Measurements from ENCODE around the gene TXK.

The TXK gene

GRCh38 chr4:48137846-48138245 is 3.8 kb upstream of the TXK start:
- Histone ChIP-seq H3K36me3 (ENCODE audit: control insufficient read depth, insufficient read depth, low read length) (peaks cover 23% of the 10 kb centered on the region), H3K4me3 (replicated peaks; ENCODE audit: low read depth, low read length) (no peak overlapping the region), H3K27me3 (replicated peaks; ENCODE audit: control insufficient read depth, insufficient read depth, low read length) (no peaks in the 10 kb centered on the region)
- DNase-seq (ENCODE audit: extremely low read depth, insufficient read length): no peak
- no peak for TF ChIP-seq CTCF (IDR thresholded peaks at IDR 0.05; ENCODE audit: insufficient read depth, low read length, poor library complexity, severe bottlenecking)

GRCh38 chr4:48133669-48134068 is 381 bp downstream of the TXK start:
- no peak for TF ChIP-seq CTCF (IDR thresholded peaks at IDR 0.05; ENCODE audit: insufficient read depth, low read length, poor library complexity, severe bottlenecking)
- Histone ChIP-seq H3K27me3 (replicated peaks; ENCODE audit: control insufficient read depth, insufficient read depth, low read length) (no peaks in the 10 kb centered on the region), H3K36me3 (ENCODE audit: control insufficient read depth, insufficient read depth, low read length) (peaks cover 23% of the 10 kb centered on the region), H3K4me3 (replicated peaks; ENCODE audit: low read depth, low read length) (no peak overlapping the region)
- no peak for DNase-seq (ENCODE audit: extremely low read depth, insufficient read length)

- no peak for TF ChIP-seq CTCF (IDR thresholded peaks at IDR 0.05; ENCODE audit: insufficient read depth, low read length, poor library complexity, severe bottlenecking)
- no peak for DNase-seq (ENCODE audit: extremely low read depth, insufficient read length)
- no peak overlapping the region for H3K4me3 ChIP-seq (replicated peaks; ENCODE audit: low read depth, low read length)
- no peaks in the 10 kb centered on the region for H3K27me3 ChIP-seq (replicated peaks; ENCODE audit: control insufficient read depth, insufficient read depth, low read length)
- peaks cover 14% of the 10 kb centered on the region for H3K36me3 ChIP-seq (ENCODE audit: control insufficient read depth, insufficient read depth, low read length)
Measured at GRCh38 chr4:48131736-48132135, 2.3 kb downstream of the TXK start.

- Histone ChIP-seq H3K27me3 (replicated peaks; ENCODE audit: control insufficient read depth, insufficient read depth, low read length) (no peaks in the 10 kb centered on the region), H3K36me3 (ENCODE audit: control insufficient read depth, insufficient read depth, low read length) (peaks cover 6% of the 10 kb centered on the region), H3K4me3 (replicated peaks; ENCODE audit: low read depth, low read length) (no peak overlapping the region)
- DNase-seq (ENCODE audit: extremely low read depth, insufficient read length): no peak
- no peak for TF ChIP-seq CTCF (IDR thresholded peaks at IDR 0.05; ENCODE audit: insufficient read depth, low read length, poor library complexity, severe bottlenecking)
Measured at GRCh38 chr4:48130100-48130499, 4.0 kb downstream of the TXK start.

GRCh38 chr4:48129307-48130014 is 4.6 kb downstream of the TXK start:
- Histone ChIP-seq H3K27me3 (replicated peaks; ENCODE audit: control insufficient read depth, insufficient read depth, low read length) (no peaks in the 10 kb centered on the region), H3K36me3 (ENCODE audit: control insufficient read depth, insufficient read depth, low read length) (peaks cover 1% of the 10 kb centered on the region; the same call in 1 of the 2 replicates), H3K4me3 (replicated peaks; ENCODE audit: low read depth, low read length) (no peak overlapping the region)
- no peak for DNase-seq (ENCODE audit: extremely low read depth, insufficient read length)
- TF ChIP-seq CTCF (IDR thresholded peaks at IDR 0.05; ENCODE audit: insufficient read depth, low read length, poor library complexity, severe bottlenecking): peak; percentile 19

All from GM06990 (cell line).